ENCODE measurements around the gene SOD1. TPM values are rescaled to one million over a fixed set of nuclear protein-coding genes. Genes with fewer than 3 reads are reported as not detected.

Gene SOD1
- polyA plus RNA-seq, 1 donor from 2014 or later = 449 TPM

DNA sequence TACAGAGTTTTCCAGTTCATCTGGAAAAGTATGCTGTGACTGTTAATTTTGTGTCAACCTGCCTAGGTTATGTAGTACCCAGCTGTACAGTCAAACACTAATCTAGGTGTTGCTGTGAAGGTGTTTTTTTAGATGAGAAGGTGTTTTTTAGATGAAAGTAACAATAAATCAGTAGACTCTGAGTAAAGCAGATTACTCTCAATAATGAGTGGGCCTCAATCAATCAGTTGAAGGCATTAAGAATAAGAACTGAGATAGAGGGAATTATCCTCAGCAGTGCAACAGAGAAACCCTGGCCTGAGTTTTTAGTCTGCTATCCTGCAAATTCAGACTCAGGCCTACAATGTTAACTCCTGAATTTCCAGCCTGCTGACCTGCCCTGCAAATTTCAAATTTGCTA is 39.0 kb downstream of the SOD1 start:
- H3K9ac ChIP-seq (ENCODE audit: low read length) = no peak overlapping the region
- no peak for TF ChIP-seq TAF1 (IDR thresholded peaks at IDR 0.05; ENCODE audit: low read depth)
- TF ChIP-seq EZH2 (IDR thresholded peaks at IDR 0.05; ENCODE audit: borderline replicate concordance, insufficient read depth, low read length, poor library complexity, severe bottlenecking) = no peak
- no peak for TF ChIP-seq SMC3 (conservative IDR thresholded peaks at IDR 0.05; ENCODE audit: poor library complexity)
- TF ChIP-seq POLR2AphosphoS5 (IDR thresholded peaks at IDR 0.05) = no peak
- TF ChIP-seq EP300 (conservative IDR thresholded peaks at IDR 0.05; ENCODE audit: poor library complexity, severe bottlenecking) = no peak
- no peaks in the 10 kb centered on the region for H3K27me3 ChIP-seq (ENCODE audit: insufficient read depth, low read depth, low read length)
- H4K20me1 ChIP-seq (ENCODE audit: insufficient read depth) = no peaks in the 10 kb centered on the region
- H3K36me3 ChIP-seq (ENCODE audit: insufficient read depth, low read length) = peaks cover 3% of the 10 kb centered on the region
- no peaks in the 10 kb centered on the region for H3K79me2 ChIP-seq (replicated peaks; ENCODE audit: insufficient read depth, low read length)
- H3K4me3 ChIP-seq (ENCODE audit: low read length) = no peak overlapping the region
- H3K4me2 ChIP-seq (ENCODE audit: low read length) = no peak overlapping the region
- H3K9me3 ChIP-seq (ENCODE audit: low read length) = no peaks in the 10 kb centered on the region
- H2AFZ ChIP-seq (ENCODE audit: low read depth, low read length) = no peak overlapping the region
- no peaks in the 10 kb centered on the region for H3F3A ChIP-seq (ENCODE audit: insufficient read depth, low read length, poor library complexity, severe bottlenecking)
- H3K27ac ChIP-seq (ENCODE audit: low read length) = no peak overlapping the region
- no peaks in the 10 kb centered on the region for H3K9me2 ChIP-seq (ENCODE audit: insufficient read depth, low read length)

DNA sequence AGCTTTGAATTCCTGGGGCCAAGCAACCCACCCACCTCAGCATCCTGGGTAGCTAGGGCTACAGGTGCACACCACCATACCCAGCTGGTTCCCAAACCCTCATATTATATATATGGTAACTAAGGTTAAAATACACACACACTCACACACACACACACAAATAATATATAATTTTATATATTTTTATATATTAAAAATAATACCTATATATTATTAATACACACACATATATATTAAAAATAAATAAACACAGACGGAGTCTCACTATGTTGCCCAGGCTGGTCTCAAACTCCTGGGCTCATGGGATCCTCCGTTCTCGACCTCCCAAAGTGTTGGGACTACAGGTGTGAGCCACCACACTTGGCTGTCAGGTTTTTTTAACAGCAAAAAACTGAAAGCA is 40.5 kb downstream of the SOD1 start:
- Histone ChIP-seq H3K27me3 (ENCODE audit: insufficient read depth, low read depth, low read length) (no peaks in the 10 kb centered on the region), H3K4me2 (ENCODE audit: low read length) (no peak overlapping the region), H3K36me3 (ENCODE audit: insufficient read depth, low read length) (no peaks in the 10 kb centered on the region), H3K27ac (ENCODE audit: low read length) (no peak overlapping the region), H4K20me1 (ENCODE audit: insufficient read depth) (no peaks in the 10 kb centered on the region), H3K9me2 (ENCODE audit: insufficient read depth, low read length) (no peaks in the 10 kb centered on the region), H3K9ac (ENCODE audit: low read length) (no peak overlapping the region), H2AFZ (ENCODE audit: low read depth, low read length) (no peak overlapping the region), H3K9me3 (ENCODE audit: low read length) (no peaks in the 10 kb centered on the region), H3F3A (ENCODE audit: insufficient read depth, low read length, poor library complexity, severe bottlenecking) (no peaks in the 10 kb centered on the region), H3K79me2 (replicated peaks; ENCODE audit: insufficient read depth, low read length) (peaks cover 9% of the 10 kb centered on the region), H3K4me3 (ENCODE audit: low read length) (no peak overlapping the region)
- TF ChIP-seq POLR2AphosphoS5 (IDR thresholded peaks at IDR 0.05) (no peak), EP300 (conservative IDR thresholded peaks at IDR 0.05; ENCODE audit: poor library complexity, severe bottlenecking) (no peak), TAF1 (IDR thresholded peaks at IDR 0.05; ENCODE audit: low read depth) (no peak), MXI1 (conservative IDR thresholded peaks at IDR 0.05; ENCODE audit: poor library complexity, severe bottlenecking) (no peak), SMC3 (conservative IDR thresholded peaks at IDR 0.05; ENCODE audit: poor library complexity) (no peak), EZH2 (IDR thresholded peaks at IDR 0.05; ENCODE audit: borderline replicate concordance, insufficient read depth, low read length, poor library complexity, severe bottlenecking) (no peak), RAD21 (conservative IDR thresholded peaks at IDR 0.05) (no peak)
- TF ChIP-seq, protein P1, sequence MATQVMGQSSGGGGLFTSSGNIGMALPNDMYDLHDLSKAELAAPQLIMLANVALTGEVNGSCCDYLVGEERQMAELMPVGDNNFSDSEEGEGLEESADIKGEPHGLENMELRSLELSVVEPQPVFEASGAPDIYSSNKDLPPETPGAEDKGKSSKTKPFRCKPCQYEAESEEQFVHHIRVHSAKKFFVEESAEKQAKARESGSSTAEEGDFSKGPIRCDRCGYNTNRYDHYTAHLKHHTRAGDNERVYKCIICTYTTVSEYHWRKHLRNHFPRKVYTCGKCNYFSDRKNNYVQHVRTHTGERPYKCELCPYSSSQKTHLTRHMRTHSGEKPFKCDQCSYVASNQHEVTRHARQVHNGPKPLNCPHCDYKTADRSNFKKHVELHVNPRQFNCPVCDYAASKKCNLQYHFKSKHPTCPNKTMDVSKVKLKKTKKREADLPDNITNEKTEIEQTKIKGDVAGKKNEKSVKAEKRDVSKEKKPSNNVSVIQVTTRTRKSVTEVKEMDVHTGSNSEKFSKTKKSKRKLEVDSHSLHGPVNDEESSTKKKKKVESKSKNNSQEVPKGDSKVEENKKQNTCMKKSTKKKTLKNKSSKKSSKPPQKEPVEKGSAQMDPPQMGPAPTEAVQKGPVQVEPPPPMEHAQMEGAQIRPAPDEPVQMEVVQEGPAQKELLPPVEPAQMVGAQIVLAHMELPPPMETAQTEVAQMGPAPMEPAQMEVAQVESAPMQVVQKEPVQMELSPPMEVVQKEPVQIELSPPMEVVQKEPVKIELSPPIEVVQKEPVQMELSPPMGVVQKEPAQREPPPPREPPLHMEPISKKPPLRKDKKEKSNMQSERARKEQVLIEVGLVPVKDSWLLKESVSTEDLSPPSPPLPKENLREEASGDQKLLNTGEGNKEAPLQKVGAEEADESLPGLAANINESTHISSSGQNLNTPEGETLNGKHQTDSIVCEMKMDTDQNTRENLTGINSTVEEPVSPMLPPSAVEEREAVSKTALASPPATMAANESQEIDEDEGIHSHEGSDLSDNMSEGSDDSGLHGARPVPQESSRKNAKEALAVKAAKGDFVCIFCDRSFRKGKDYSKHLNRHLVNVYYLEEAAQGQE (IDR thresholded peaks at IDR 0.05; ENCODE audit: borderline replicate concordance) = no peak
- TF ChIP-seq, protein P2, sequence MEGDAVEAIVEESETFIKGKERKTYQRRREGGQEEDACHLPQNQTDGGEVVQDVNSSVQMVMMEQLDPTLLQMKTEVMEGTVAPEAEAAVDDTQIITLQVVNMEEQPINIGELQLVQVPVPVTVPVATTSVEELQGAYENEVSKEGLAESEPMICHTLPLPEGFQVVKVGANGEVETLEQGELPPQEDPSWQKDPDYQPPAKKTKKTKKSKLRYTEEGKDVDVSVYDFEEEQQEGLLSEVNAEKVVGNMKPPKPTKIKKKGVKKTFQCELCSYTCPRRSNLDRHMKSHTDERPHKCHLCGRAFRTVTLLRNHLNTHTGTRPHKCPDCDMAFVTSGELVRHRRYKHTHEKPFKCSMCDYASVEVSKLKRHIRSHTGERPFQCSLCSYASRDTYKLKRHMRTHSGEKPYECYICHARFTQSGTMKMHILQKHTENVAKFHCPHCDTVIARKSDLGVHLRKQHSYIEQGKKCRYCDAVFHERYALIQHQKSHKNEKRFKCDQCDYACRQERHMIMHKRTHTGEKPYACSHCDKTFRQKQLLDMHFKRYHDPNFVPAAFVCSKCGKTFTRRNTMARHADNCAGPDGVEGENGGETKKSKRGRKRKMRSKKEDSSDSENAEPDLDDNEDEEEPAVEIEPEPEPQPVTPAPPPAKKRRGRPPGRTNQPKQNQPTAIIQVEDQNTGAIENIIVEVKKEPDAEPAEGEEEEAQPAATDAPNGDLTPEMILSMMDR (IDR thresholded peaks at IDR 0.05; ENCODE audit: poor library complexity, severe bottlenecking) = no peak
